T-helper 9 cell (primary cell): ENCODE measurements around the gene PTPRM.
"Not testable (repeated sequence)": the region's sequence is repeated elsewhere in the genome, so short reads cannot be mapped to it uniquely, and the experiment has no call there.

ENCODE experiments used
- DNase-seq: peaks from one replicate; pipeline ENCODE4 v3.0.0-alpha.2; 2020

PTPRM gene

GRCh38 chr18:8018701-8019331, 451.7 kb downstream of the PTPRM start:
- no peak for DNase-seq

DNA sequence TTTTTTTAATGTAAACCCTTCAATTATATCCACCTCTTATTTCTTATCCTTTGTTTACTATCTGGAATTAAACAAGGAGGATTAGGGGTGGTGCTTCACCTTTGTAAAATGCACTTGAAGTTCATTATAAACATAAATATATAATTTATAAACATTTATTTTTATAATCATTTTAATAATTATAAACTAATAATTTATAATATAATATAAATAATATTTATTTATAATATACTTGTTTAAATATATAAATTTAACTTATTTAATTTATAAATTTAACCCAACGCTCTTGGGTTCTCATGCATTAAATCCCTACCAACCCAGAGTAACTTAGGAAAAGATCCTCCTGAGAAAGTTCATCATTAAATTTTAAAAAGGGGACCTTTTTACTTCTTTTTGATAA, 452.5 kb downstream of the PTPRM start:
- DNase-seq = no peak

- no peak for DNase-seq
These were observed 453.2 kb downstream of the PTPRM start for GRCh38 chr18:8020132-8020846.

DNA sequence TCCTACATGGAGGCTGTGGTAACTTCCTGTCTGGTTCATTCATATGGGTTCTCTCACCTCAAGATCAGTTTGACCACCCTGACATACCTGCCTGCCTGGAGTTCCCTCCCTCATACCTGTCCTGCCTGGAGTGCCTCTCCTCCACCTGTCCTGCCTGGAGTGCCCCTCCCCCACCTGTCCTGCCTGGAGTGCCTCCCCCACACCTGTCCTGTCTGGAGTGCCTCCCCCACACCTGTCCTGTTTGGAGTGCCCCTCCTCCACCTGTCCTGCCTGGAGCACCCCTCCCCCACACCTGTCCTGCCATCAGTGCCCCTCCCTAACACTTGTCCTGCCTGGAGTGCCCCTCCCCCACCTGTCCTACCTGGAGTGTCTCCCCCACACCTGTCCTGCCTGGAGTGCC, 461.9 kb downstream of the PTPRM start:
- no peak for DNase-seq

- no peak for DNase-seq
These were observed 462.6 kb downstream of the PTPRM start for GRCh38 chr18:8029731-8030130.

- no peak for DNase-seq
These were observed 463.1 kb downstream of the PTPRM start for GRCh38 chr18:8030201-8030600.

- no peak for DNase-seq
These were observed 464.4 kb downstream of the PTPRM start for GRCh38 chr18:8031496-8031895.

DNA sequence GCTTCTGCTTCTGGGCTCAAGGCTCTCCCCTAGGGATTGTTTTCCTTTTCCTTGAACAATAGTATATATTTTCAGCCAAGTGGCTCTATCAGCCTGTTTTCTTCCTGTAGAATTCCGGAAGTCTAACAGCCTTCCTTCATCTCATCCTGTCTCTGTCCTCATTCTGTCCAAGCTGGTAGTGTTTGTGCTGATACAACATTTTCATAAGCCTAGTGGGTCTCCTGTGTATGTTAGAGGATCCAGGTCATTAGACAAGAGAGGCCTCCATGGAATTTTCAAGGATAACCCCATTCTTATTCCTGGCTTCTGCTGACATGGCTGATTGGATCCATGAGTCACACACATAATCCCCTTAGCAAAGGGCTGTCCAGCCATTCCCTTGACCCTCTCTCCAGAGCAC, 467.6 kb downstream of the PTPRM start:
- DNase-seq = no peak

- DNase-seq = no peak
These were observed 469.4 kb downstream of the PTPRM start for GRCh38 chr18:8036551-8036950.

DNA sequence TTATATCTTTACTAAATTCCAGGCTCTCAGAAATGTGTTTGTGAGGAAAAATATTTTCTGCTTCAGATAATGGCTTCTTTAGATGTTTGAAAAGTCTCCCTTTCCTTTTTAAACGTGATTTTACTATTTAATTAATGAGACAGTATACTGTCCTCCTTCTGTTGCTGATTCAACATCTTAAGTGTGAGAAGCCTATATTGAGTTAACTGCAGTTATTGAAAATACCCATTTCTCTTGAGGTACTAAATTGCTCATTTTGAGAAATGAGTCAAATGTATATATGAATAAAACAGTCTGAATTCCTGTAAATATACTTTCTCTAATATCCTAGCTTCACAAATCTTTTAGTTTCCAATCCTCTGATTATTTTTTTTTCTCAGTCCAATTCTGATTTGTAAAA, 470.2 kb downstream of the PTPRM start:
- DNase-seq = no peak

GRCh38 chr18:8040021-8040420, 472.9 kb downstream of the PTPRM start:
- no peak for DNase-seq

DNA sequence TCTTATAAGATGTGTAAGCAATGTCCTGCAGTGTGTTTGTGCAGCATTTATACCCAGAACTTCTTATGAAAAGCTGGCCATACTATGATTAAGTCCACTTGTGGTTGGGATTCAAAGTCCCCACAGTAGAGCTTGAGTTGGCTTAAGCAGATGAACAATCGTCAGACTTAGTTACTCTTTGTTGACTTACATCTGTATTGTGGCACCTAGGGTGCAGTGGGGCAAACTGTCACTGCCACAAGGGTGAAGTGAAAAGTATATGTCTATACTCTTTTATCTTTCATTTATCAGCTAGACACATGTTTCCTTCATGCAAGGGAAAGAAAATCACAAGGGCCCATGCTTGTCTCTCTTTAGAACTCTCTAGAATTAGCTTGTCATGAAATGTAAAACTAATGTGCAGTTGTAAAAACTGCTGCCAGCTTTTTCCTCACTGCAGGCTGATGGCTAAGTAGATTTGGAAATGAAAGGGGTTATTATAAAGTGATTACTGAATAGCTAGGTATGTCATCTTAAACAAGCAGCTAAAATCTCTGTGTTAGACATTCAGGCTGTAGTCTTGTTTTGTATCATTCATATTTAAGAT, 474.5 kb downstream of the PTPRM start:
- no peak for DNase-seq

- DNase-seq = no peak
These were observed 476.9 kb downstream of the PTPRM start for GRCh38 chr18:8044004-8044403.

DNA sequence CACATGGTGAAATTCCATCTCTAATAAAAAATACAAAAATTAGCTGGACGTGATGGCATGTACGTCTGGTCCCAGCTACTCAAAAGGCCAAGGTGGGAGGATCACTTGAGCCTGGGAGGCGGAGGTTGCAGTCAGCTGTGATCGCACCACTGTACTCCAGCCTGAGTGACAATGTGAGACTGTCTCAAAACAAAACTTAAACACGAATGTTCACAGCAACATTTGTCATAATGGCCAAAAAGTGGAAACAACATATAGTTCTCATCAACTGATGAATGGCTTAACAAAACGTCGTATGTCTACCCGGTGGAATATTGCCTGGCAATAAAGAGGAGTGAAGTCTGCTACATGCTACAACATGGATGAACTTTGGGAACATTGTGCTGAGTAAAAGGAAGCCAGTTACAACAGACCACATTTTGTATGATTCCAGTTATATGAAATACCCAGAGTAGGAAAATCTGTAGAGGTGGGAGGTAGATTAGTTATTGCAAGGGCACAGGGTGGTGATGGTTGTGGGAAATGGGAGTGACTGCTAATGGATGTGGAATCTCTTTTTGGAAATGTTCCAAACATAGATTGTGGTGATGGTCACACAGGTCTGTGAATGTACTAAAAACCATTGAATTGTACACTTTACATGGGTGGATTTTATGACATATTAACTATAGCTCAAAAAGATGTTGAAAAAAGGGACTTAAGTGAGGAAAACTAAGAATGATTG, 478.2 kb downstream of the PTPRM start:
- no peak for DNase-seq

GRCh38 chr18:8045884-8046281, 478.8 kb downstream of the PTPRM start:
- DNase-seq = peak; percentile 6

DNA sequence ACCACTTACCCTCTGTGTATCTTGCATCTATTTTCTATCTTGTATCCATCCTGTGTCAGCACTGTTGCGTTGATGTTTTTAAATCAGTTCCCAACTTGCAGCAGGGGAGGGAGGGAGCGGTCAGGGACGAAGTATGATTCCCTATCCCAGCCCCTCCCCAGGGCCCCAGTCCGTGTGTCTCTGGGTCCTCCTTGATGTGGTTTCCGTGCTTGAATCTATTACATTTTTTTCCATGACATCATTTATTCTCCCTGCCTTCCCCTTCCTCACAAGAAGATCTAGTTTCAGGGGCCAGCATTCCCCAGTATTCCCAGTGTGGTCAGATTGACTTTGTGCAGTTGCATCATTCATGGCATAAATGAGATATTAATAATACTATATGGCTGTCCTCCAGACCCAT, 479.3 kb downstream of the PTPRM start:
- DNase-seq = no peak

GRCh38 chr18:8049147-8049546, 482.0 kb downstream of the PTPRM start:
- DNase-seq = no peak

GRCh38 chr18:8050616-8051329, 483.7 kb downstream of the PTPRM start:
- DNase-seq = no peak

GRCh38 chr18:8051453-8051852, 484.3 kb downstream of the PTPRM start:
- DNase-seq = no peak

DNA sequence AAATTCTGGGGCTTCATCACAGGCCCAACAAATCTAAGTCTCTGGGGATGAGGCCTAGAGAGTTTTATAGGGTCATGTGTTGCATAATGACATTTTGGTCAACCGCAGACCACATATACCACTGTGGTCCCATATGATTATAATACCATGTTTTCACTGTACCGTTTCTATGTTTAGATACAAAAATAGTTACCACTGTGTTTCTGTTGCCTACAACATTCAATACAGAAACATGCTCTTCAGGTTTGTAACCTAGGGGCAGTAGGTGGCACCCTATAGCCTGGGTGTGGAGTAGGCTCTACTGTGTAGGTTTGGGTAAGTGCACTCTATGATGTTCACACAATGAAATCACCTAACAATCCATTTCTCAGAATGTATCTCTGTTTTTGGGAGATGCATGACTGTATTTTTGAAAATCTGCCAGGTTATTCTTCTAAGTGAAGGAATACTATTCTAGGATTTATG, 485.2 kb downstream of the PTPRM start:
- DNase-seq = peak; percentile 19

- no peak for DNase-seq
These were observed 489.6 kb downstream of the PTPRM start for GRCh38 chr18:8056723-8057122.

DNA sequence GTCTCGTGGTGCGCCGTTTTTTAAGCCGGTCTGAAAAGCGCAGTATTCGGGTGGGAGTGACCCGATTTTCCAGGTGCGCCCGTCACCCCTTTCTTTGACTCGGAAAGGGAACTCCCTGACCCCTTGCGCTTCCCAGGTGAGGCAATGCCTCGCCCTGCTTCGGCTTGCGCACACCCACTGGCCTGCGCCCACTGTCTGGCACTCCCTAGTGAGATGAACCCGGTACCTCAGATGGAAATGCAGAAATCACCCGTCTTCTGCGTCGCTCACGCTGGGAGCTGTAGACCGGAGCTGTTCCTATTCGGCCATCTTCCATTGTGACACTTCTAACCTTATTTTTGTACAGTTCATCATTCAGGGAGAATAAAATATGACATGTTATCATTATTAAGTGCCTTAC, 496.0 kb downstream of the PTPRM start:
- not testable (repeated sequence) for DNase-seq

- DNase-seq = no peak
These were observed 496.6 kb downstream of the PTPRM start for GRCh38 chr18:8063733-8064132.
